HepG2 (cell line): Measurements from ENCODE around the gene HOMEZ. TPM values are rescaled to one million over a fixed set of nuclear protein-coding genes. Genes with fewer than 3 reads are reported as not detected.
A peak's percentile ranks its signal among the peaks of the same experiment; 100 is the strongest.

Experiments used
- CENPT ChIP-seq: sonication (generic); formaldehyde crosslinking; IDR thresholded peaks from 2 replicates; pipeline ENCODE4 v1.8.0; 2022; ENCODE audit warnings: low read depth, mild to moderate bottlenecking, moderate library complexity, missing genetic modification reagents
- KDM3A ChIP-seq: IDR thresholded peaks from 2 replicates; pipeline ENCODE4 v1.6.1; 2018; ENCODE audit warnings: low read depth, missing compliant biosample characterization
- ZBTB8A ChIP-seq: sonication (generic); formaldehyde crosslinking; IDR thresholded peaks from 2 replicates; pipeline ENCODE4 v1.4.0; 2020; ENCODE audit warnings: mild to moderate bottlenecking, low read depth, missing genetic modification reagents, borderline replicate concordance
- ZNF224 ChIP-seq: sonication (generic); formaldehyde crosslinking; IDR thresholded peaks from 2 replicates; pipeline ENCODE4 v1.5.0; 2020; ENCODE audit warnings: mild to moderate bottlenecking, missing genetic modification reagents
- ZNF570 ChIP-seq: sonication (generic); formaldehyde crosslinking; IDR thresholded peaks from 2 replicates; pipeline ENCODE4 v1.4.0; 2020; ENCODE audit warnings: mild to moderate bottlenecking, missing genetic modification reagents, borderline replicate concordance
- ZNF598 ChIP-seq: sonication (generic); formaldehyde crosslinking; IDR thresholded peaks from 2 replicates; pipeline ENCODE4 v1.5.1; 2020; ENCODE audit warnings: mild to moderate bottlenecking, missing genetic modification reagents, borderline replicate concordance
- ZNF761 ChIP-seq: sonication (generic); formaldehyde crosslinking; conservative IDR thresholded peaks from 2 replicates; pipeline ENCODE4 v1.4.0; 2020; ENCODE audit warnings: mild to moderate bottlenecking, missing genetic modification reagents
- ZNF891 ChIP-seq: sonication (generic); formaldehyde crosslinking; IDR thresholded peaks from 2 replicates; pipeline ENCODE4 v1.5.0; 2020; ENCODE audit warnings: mild to moderate bottlenecking, missing genetic modification reagents
- polyA plus RNA-seq, 8 experiments: library from polyadenylated mRNA; depleted of rRNA in 3 of 8; stranded (reverse) in 7 of 8; unstranded in 1 of 8; fragments of >200 nt; fragmentation: Illumina TruSeq in 4 of 8; extraction: Trizol in 4 of 8; gene quantifications; 2 replicates each; pipeline versions ENCODE4 v1.2.1 to v1.2.3, GENCODE V29; 2011 to 2016; ENCODE audit warnings: low read depth in 4 of 8, missing spikeins in 1 of 8, mixed read lengths in 1 of 8; ENCODE audit not compliant: insufficient read depth in 1 of 8
- total RNA-seq, 5 experiments: library from RNA; depleted of rRNA; stranded (reverse); fragments of >200 nt; fragmentation: Illumina TruSeq; extraction: Trizol; gene quantifications; 2 replicates each; pipeline ENCODE4 v1.2.3, GENCODE V29; 2016; ENCODE audit warnings: low read depth in 1 of 5
- TF ChIP-seq, protein P1 (sequence below): sonication (generic); formaldehyde crosslinking; IDR thresholded peaks from 2 replicates; pipeline ENCODE4 v1.4.0; 2020; ENCODE audit warnings: missing genetic modification reagents
- TF ChIP-seq, protein P2 (sequence below): sonication (generic); formaldehyde crosslinking; IDR thresholded peaks from 2 replicates; pipeline ENCODE4 v1.8.1; 2023; ENCODE audit warnings: missing genetic modification reagents, inconsistent platforms, borderline replicate concordance
- TF ChIP-seq, protein P3 (sequence below): sonication (generic); formaldehyde crosslinking; IDR thresholded peaks from 2 replicates; pipeline ENCODE4 v1.5.0; 2020; ENCODE audit warnings: missing genetic modification reagents
- TF ChIP-seq, protein P4 (sequence below): sonication (generic); formaldehyde crosslinking; IDR thresholded peaks from 2 replicates; pipeline ENCODE4 v1.4.0; 2020; ENCODE audit warnings: missing genetic modification reagents
- TF ChIP-seq, protein P5 (sequence below): sonication (generic); formaldehyde crosslinking; IDR thresholded peaks from 2 replicates; pipeline ENCODE4 v1.4.0; 2020; ENCODE audit warnings: missing genetic modification reagents

Gene HOMEZ
- total and polyA plus RNA-seq, 2 of the 13 experiments (the other 11 are each of a cell fraction or from before 2014, with no cell fraction given), result 14.5 to 31.8 TPM

DNA sequence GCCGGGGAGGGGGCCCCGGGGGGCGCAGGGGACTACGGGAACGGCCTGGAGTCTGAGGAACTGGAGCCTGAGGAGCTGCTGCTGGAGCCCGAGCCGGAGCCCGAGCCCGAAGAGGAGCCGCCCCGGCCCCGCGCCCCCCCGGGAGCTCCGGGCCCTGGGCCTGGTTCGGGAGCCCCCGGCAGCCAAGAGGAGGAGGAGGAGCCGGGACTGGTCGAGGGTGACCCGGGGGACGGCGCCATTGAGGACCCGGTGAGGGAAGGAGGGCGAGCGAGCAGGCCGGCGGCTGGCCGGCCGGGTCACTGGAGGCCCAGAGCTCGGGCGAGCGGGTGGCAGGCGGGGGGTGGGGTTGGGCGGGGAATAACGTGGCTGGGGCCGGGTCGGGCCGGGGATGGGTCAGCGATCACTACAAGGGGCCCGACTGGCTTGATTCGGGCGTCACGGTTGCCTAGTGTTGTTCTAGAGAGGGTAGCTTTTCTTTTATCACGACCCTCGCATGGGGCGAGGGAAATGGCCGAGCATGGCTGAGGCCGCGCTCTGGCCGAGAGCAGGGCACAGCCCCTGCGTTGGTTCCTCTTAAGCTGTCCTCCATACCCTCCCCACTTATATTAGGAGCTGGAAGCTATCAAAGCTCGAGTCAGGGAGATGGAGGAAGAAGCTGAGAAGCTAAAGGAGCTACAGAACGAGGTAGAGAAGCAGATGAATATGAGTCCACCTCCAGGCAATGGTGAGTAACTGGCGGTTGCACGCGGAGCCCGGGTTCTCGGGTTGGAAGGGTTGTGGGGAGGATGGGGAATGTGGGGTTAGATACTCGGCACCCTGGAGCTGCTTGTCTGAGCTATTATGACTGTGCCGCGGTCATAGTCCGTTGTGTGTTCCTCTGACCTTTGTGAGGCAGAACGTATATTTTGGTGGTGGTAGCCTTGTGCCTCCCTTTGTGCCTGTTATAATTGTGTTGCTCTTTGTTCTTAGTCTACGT, 35.9 kb upstream of the HOMEZ start (continued):
- TF ChIP-seq, protein P1, sequence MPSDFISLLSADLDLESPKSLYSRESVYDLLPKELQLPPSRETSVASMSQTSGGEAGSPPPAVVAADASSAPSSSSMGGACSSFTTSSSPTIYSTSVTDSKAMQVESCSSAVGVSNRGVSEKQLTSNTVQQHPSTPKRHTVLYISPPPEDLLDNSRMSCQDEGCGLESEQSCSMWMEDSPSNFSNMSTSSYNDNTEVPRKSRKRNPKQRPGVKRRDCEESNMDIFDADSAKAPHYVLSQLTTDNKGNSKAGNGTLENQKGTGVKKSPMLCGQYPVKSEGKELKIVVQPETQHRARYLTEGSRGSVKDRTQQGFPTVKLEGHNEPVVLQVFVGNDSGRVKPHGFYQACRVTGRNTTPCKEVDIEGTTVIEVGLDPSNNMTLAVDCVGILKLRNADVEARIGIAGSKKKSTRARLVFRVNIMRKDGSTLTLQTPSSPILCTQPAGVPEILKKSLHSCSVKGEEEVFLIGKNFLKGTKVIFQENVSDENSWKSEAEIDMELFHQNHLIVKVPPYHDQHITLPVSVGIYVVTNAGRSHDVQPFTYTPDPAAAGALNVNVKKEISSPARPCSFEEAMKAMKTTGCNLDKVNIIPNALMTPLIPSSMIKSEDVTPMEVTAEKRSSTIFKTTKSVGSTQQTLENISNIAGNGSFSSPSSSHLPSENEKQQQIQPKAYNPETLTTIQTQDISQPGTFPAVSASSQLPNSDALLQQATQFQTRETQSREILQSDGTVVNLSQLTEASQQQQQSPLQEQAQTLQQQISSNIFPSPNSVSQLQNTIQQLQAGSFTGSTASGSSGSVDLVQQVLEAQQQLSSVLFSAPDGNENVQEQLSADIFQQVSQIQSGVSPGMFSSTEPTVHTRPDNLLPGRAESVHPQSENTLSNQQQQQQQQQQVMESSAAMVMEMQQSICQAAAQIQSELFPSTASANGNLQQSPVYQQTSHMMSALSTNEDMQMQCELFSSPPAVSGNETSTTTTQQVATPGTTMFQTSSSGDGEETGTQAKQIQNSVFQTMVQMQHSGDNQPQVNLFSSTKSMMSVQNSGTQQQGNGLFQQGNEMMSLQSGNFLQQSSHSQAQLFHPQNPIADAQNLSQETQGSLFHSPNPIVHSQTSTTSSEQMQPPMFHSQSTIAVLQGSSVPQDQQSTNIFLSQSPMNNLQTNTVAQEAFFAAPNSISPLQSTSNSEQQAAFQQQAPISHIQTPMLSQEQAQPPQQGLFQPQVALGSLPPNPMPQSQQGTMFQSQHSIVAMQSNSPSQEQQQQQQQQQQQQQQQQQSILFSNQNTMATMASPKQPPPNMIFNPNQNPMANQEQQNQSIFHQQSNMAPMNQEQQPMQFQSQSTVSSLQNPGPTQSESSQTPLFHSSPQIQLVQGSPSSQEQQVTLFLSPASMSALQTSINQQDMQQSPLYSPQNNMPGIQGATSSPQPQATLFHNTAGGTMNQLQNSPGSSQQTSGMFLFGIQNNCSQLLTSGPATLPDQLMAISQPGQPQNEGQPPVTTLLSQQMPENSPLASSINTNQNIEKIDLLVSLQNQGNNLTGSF (CRISPR knock-in tag), result peak; percentile 57
- TF ChIP-seq ZNF598 (peak; percentile 39; the same call in 1 of the 2 replicates), CENPT (CRISPR knock-in tag) (no peak), ZNF761 (CRISPR knock-in tag) (0 out of 2 replicates have a peak, but pooled peaks have one; percentile 32), ZNF570 (CRISPR knock-in tag) (peak; percentile 22; the same call in 1 of the 2 replicates), ZBTB8A (CRISPR knock-in tag) (peak; percentile 58; the same call in 1 of the 2 replicates), ZNF224 (CRISPR knock-in tag) (0 out of 2 replicates have a peak, but pooled peaks have one; percentile 25), ZNF891 (CRISPR knock-in tag) (peak; percentile 93), KDM3A (CRISPR knock-in tag) (0 out of 2 replicates have a peak, but pooled peaks have one; percentile 33)
- TF ChIP-seq, protein P2, sequence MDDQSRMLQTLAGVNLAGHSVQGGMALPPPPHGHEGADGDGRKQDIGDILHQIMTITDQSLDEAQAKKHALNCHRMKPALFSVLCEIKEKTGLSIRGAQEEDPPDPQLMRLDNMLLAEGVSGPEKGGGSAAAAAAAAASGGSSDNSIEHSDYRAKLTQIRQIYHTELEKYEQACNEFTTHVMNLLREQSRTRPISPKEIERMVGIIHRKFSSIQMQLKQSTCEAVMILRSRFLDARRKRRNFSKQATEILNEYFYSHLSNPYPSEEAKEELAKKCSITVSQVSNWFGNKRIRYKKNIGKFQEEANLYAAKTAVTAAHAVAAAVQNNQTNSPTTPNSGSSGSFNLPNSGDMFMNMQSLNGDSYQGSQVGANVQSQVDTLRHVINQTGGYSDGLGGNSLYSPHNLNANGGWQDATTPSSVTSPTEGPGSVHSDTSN (CRISPR knock-in tag), result peak; percentile 44; the same call in 1 of the 2 replicates
- TF ChIP-seq, protein P3, sequence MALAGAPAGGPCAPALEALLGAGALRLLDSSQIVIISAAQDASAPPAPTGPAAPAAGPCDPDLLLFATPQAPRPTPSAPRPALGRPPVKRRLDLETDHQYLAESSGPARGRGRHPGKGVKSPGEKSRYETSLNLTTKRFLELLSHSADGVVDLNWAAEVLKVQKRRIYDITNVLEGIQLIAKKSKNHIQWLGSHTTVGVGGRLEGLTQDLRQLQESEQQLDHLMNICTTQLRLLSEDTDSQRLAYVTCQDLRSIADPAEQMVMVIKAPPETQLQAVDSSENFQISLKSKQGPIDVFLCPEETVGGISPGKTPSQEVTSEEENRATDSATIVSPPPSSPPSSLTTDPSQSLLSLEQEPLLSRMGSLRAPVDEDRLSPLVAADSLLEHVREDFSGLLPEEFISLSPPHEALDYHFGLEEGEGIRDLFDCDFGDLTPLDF (CRISPR knock-in tag), result peak; percentile 16
- TF ChIP-seq, protein P4, sequence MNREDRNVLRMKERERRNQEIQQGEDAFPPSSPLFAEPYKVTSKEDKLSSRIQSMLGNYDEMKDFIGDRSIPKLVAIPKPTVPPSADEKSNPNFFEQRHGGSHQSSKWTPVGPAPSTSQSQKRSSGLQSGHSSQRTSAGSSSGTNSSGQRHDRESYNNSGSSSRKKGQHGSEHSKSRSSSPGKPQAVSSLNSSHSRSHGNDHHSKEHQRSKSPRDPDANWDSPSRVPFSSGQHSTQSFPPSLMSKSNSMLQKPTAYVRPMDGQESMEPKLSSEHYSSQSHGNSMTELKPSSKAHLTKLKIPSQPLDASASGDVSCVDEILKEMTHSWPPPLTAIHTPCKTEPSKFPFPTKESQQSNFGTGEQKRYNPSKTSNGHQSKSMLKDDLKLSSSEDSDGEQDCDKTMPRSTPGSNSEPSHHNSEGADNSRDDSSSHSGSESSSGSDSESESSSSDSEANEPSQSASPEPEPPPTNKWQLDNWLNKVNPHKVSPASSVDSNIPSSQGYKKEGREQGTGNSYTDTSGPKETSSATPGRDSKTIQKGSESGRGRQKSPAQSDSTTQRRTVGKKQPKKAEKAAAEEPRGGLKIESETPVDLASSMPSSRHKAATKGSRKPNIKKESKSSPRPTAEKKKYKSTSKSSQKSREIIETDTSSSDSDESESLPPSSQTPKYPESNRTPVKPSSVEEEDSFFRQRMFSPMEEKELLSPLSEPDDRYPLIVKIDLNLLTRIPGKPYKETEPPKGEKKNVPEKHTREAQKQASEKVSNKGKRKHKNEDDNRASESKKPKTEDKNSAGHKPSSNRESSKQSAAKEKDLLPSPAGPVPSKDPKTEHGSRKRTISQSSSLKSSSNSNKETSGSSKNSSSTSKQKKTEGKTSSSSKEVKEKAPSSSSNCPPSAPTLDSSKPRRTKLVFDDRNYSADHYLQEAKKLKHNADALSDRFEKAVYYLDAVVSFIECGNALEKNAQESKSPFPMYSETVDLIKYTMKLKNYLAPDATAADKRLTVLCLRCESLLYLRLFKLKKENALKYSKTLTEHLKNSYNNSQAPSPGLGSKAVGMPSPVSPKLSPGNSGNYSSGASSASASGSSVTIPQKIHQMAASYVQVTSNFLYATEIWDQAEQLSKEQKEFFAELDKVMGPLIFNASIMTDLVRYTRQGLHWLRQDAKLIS (CRISPR knock-in tag), result 0 out of 2 replicates have a peak, but pooled peaks have one; percentile 27
- TF ChIP-seq, protein P5, sequence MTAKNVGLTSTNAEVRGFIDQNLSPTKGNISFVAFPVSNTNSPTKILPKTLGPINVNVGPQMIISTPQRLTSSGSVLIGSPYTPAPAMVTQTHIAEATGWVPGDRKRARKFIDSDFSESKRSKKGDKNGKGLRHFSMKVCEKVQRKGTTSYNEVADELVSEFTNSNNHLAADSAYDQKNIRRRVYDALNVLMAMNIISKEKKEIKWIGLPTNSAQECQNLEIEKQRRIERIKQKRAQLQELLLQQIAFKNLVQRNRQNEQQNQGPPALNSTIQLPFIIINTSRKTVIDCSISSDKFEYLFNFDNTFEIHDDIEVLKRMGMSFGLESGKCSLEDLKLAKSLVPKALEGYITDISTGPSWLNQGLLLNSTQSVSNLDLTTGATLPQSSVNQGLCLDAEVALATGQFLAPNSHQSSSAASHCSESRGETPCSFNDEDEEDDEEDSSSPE, result peak; percentile 38; the same call in 1 of the 2 replicates
